ENCODE measurements around the gene CACNA2D3. TPM values are rescaled to one million over a fixed set of nuclear protein-coding genes. Genes with fewer than 3 reads are reported as not detected.

Gene CACNA2D3
- total RNA-seq, 2 donors from 2014 or later: 0.97 TPM; not detected in 1

DNA sequence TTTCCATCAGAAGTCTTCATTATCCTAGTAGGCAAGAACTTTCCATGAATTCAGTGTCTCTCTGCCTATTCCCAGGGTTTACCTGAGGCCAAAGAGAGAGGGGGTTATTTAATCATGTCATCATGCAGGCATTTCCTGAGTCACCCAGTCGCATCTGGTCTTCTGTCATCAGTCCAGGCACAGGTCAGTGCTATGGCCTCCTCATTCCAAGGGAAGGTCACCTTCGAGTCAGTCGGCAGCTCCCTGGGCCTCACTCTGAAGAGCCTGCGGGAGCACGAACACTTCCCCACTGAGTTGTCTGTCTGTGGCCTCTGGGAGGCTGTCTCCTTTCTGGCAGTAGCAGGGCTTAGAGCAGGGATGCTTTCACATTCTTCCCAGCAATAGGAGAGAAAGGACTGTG is 831.7 kb downstream of the CACNA2D3 start:
- Mint-ChIP-seq H3K36me3 (ENCODE audit: low read depth) (no peaks in the 10 kb centered on the region), H3K4me1 (peaks cover 35% of the 10 kb centered on the region), H3K4me3 (no peak overlapping the region), H3K27ac (peak overlapping the region; percentile 85), H3K27me3 (ENCODE audit: insufficient read depth) (no peaks in the 10 kb centered on the region), H3K9me3 (no peaks in the 10 kb centered on the region)
- Histone ChIP-seq H3K4me3 (ENCODE audit: low read length) (no peak overlapping the region), H3K9me3 (ENCODE audit: control insufficient read depth, low read length) (no peaks in the 10 kb centered on the region), H3K4me1 (ENCODE audit: control insufficient read depth, insufficient read depth, low read length) (peaks cover 18% of the 10 kb centered on the region), H3K9ac (ENCODE audit: extremely low read depth, low read length, poor library complexity, severe bottlenecking) (no peak overlapping the region), H3K36me3 (ENCODE audit: control insufficient read depth, insufficient read depth, low read length) (no peaks in the 10 kb centered on the region), H3K27ac (ENCODE audit: low read depth, low read length) (peak overlapping the region; percentile 61), H3K27me3 (ENCODE audit: control insufficient read depth, insufficient read depth, low read length, poor library complexity, severe bottlenecking) (no peaks in the 10 kb centered on the region)
- peak; percentile 78 for DNase-seq
- WGBS, 2 experiments (ENCODE audit: insufficient coverage in 1 of 2, insufficient read length in 1 of 2): 66 to 83% methylated on average over 3 to 5 of the region's 5 CpGs
- TF ChIP-seq, protein P1, sequence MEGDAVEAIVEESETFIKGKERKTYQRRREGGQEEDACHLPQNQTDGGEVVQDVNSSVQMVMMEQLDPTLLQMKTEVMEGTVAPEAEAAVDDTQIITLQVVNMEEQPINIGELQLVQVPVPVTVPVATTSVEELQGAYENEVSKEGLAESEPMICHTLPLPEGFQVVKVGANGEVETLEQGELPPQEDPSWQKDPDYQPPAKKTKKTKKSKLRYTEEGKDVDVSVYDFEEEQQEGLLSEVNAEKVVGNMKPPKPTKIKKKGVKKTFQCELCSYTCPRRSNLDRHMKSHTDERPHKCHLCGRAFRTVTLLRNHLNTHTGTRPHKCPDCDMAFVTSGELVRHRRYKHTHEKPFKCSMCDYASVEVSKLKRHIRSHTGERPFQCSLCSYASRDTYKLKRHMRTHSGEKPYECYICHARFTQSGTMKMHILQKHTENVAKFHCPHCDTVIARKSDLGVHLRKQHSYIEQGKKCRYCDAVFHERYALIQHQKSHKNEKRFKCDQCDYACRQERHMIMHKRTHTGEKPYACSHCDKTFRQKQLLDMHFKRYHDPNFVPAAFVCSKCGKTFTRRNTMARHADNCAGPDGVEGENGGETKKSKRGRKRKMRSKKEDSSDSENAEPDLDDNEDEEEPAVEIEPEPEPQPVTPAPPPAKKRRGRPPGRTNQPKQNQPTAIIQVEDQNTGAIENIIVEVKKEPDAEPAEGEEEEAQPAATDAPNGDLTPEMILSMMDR (conservative IDR thresholded peaks at IDR 0.05): no peak

DNA sequence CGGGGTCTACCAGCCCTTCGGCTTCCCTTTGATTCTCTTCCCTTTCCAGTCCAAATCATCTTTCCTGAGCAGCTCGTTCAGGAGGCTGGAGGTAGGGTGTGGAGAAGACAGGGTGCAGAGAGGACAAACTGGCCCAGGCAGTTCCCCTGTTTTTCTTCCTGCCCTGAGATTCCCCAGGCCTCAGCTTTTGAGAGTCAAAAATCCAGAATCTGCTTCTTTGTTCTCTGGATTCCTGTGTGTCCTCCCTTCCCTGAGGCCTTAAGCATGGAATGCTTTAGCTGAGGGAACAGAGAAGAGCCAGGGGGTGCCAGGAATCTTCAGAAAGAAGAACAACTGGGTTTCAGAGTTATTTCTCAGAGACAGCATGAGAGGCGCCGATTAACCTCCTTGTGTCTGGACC is 832.2 kb downstream of the CACNA2D3 start:
- H3K4me1 ChIP-seq (ENCODE audit: control insufficient read depth, insufficient read depth, low read length): peaks cover 18% of the 10 kb centered on the region
- 87% methylated on average over 5 of the region's 5 CpGs; no CpG with 5 or more reads in 1 of the 2 experiments for WGBS, 2 experiments (ENCODE audit: insufficient coverage in 1 of 2, insufficient read length in 1 of 2)
- H3K9ac ChIP-seq (ENCODE audit: extremely low read depth, low read length, poor library complexity, severe bottlenecking): no peak overlapping the region
- H3K4me3 ChIP-seq (ENCODE audit: low read length): no peak overlapping the region
- Mint-ChIP-seq H3K27me3 (ENCODE audit: insufficient read depth) (no peaks in the 10 kb centered on the region), H3K27ac (peak overlapping the region; percentile 85), H3K9me3 (no peaks in the 10 kb centered on the region), H3K36me3 (ENCODE audit: low read depth) (no peaks in the 10 kb centered on the region), H3K4me1 (peaks cover 35% of the 10 kb centered on the region), H3K4me3 (no peak overlapping the region)
- TF ChIP-seq, protein P1 (conservative IDR thresholded peaks at IDR 0.05): no peak
- peak overlapping the region; percentile 61 for H3K27ac ChIP-seq (ENCODE audit: low read depth, low read length)
- H3K36me3 ChIP-seq (ENCODE audit: control insufficient read depth, insufficient read depth, low read length): no peaks in the 10 kb centered on the region
- DNase-seq: peak; percentile 59
- H3K27me3 ChIP-seq (ENCODE audit: control insufficient read depth, insufficient read depth, low read length, poor library complexity, severe bottlenecking): no peaks in the 10 kb centered on the region
- no peaks in the 10 kb centered on the region for H3K9me3 ChIP-seq (ENCODE audit: control insufficient read depth, low read length)

DNA sequence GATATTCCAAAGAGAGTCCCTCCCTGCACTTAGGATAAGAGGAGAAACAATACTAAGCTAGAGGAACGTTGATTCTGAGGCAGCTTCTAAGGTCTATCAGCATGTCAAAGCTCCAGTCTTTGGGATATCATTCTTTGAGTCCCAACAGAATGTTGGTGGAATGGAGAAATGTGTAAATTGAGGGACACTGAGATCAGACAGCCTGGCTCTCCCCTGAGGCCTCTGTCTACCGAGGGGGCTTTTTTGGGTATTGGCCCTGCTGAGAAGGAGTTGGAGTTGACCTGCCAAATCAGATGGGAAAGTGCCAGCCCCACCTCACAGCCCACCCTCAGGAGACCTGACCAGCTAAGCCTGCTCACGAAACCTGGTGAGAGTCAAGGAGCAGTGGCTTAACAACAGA is 833.1 kb downstream of the CACNA2D3 start:
- Histone ChIP-seq H3K27ac (ENCODE audit: low read depth, low read length) (no peak overlapping the region), H3K9ac (ENCODE audit: extremely low read depth, low read length, poor library complexity, severe bottlenecking) (no peak overlapping the region), H3K27me3 (ENCODE audit: control insufficient read depth, insufficient read depth, low read length, poor library complexity, severe bottlenecking) (no peaks in the 10 kb centered on the region), H3K9me3 (ENCODE audit: control insufficient read depth, low read length) (no peaks in the 10 kb centered on the region), H3K36me3 (ENCODE audit: control insufficient read depth, insufficient read depth, low read length) (no peaks in the 10 kb centered on the region), H3K4me1 (ENCODE audit: control insufficient read depth, insufficient read depth, low read length) (peaks cover 18% of the 10 kb centered on the region), H3K4me3 (ENCODE audit: low read length) (peak overlapping the region; percentile 1)
- Mint-ChIP-seq H3K4me1 (peaks cover 42% of the 10 kb centered on the region), H3K36me3 (ENCODE audit: low read depth) (no peaks in the 10 kb centered on the region), H3K27me3 (ENCODE audit: insufficient read depth) (no peaks in the 10 kb centered on the region), H3K9me3 (no peaks in the 10 kb centered on the region), H3K4me3 (no peak overlapping the region), H3K27ac (no peak overlapping the region)
- 63 to 67% methylated on average over 2 to 3 of the region's 3 CpGs for WGBS, 2 experiments (ENCODE audit: insufficient coverage in 1 of 2, insufficient read length in 1 of 2)
- DNase-seq: peak; percentile 54
- TF ChIP-seq, protein P1 (conservative IDR thresholded peaks at IDR 0.05): no peak

Measured in endodermal cell (in vitro differentiated cells).